ENCODE measurements around the gene PFDN4. TPM values are rescaled to one million over a fixed set of nuclear protein-coding genes. Genes with fewer than 3 reads are reported as not detected.

Gene PFDN4
- total RNA-seq, 2 experiments from 2014 or later, result 38.8 to 41.8 TPM

GRCh38 chr20:54188132-54188849, 19.6 kb upstream of the PFDN4 start:
- no peak overlapping the region for H3K4me3 Mint-ChIP-seq
- H3K27me3 Mint-ChIP-seq, result peaks cover 16% of the 10 kb centered on the region
- no peak overlapping the region for H3K27ac Mint-ChIP-seq
- H3K36me3 Mint-ChIP-seq, result no peaks in the 10 kb centered on the region
- H3K9me3 Mint-ChIP-seq, result no peaks in the 10 kb centered on the region
- no peaks in the 10 kb centered on the region for H3K4me1 Mint-ChIP-seq
- no peak for DNase-seq

- H3K4me1 Mint-ChIP-seq, result no peaks in the 10 kb centered on the region
- no peak overlapping the region for H3K27ac Mint-ChIP-seq
- DNase-seq, result no peak
- no peak overlapping the region for H3K4me3 Mint-ChIP-seq
- peaks cover 12% of the 10 kb centered on the region for H3K27me3 Mint-ChIP-seq
- H3K9me3 Mint-ChIP-seq, result no peaks in the 10 kb centered on the region
- no peaks in the 10 kb centered on the region for H3K36me3 Mint-ChIP-seq
These were observed 18.3 kb upstream of the PFDN4 start for GRCh38 chr20:54189630-54190029.

DNA sequence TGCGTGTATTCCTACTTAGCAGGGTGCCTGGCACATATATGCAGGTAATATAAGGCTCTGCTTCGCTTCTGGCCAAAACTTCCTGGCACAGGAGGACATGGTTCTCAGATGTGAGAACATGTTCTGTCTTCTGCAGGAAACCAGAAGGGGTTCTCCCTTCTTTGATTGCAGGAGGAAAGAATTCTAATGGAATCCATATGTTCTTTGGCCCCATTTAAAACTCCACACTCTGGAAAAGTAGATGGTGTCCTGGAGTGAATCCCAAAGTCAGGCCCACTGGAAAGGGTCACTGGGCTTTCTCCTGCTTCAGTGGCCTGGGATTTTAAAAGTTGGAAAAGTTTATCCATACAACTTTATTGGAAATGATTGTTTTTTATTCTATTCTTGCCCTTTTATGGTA, 17.7 kb upstream of the PFDN4 start:
- no peak for DNase-seq
- Mint-ChIP-seq H3K27me3 (peaks cover 6% of the 10 kb centered on the region), H3K4me1 (no peaks in the 10 kb centered on the region), H3K9me3 (no peaks in the 10 kb centered on the region), H3K36me3 (no peaks in the 10 kb centered on the region), H3K4me3 (no peak overlapping the region), H3K27ac (no peak overlapping the region)

- Mint-ChIP-seq H3K9me3 (no peaks in the 10 kb centered on the region), H3K4me3 (no peak overlapping the region), H3K4me1 (no peaks in the 10 kb centered on the region), H3K27ac (no peak overlapping the region), H3K36me3 (no peaks in the 10 kb centered on the region), H3K27me3 (no peaks in the 10 kb centered on the region)
- no peak for DNase-seq
These were observed 14.1 kb upstream of the PFDN4 start for GRCh38 chr20:54193817-54194216.

- Mint-ChIP-seq H3K36me3 (no peaks in the 10 kb centered on the region), H3K4me1 (peaks cover 4% of the 10 kb centered on the region), H3K27me3 (no peaks in the 10 kb centered on the region), H3K27ac (no peak overlapping the region), H3K9me3 (no peaks in the 10 kb centered on the region), H3K4me3 (no peak overlapping the region)
- DNase-seq, result no peak
These were observed 13.0 kb upstream of the PFDN4 start for GRCh38 chr20:54194724-54195438.

GRCh38 chr20:54195483-54196472, 12.1 kb upstream of the PFDN4 start:
- no peaks in the 10 kb centered on the region for H3K36me3 Mint-ChIP-seq
- no peak for DNase-seq
- H3K27ac Mint-ChIP-seq, result no peak overlapping the region
- H3K27me3 Mint-ChIP-seq, result no peaks in the 10 kb centered on the region
- H3K4me1 Mint-ChIP-seq, result peaks cover 4% of the 10 kb centered on the region
- no peak overlapping the region for H3K4me3 Mint-ChIP-seq
- H3K9me3 Mint-ChIP-seq, result no peaks in the 10 kb centered on the region

GRCh38 chr20:54197621-54198604, 10.0 kb upstream of the PFDN4 start:
- no peak overlapping the region for H3K4me3 Mint-ChIP-seq
- no peaks in the 10 kb centered on the region for H3K9me3 Mint-ChIP-seq
- no peaks in the 10 kb centered on the region for H3K36me3 Mint-ChIP-seq
- peaks cover 4% of the 10 kb centered on the region for H3K4me1 Mint-ChIP-seq
- H3K27ac Mint-ChIP-seq, result no peak overlapping the region
- no peaks in the 10 kb centered on the region for H3K27me3 Mint-ChIP-seq
- no peak for DNase-seq

- Mint-ChIP-seq H3K9me3 (no peaks in the 10 kb centered on the region), H3K27ac (no peak overlapping the region), H3K36me3 (no peaks in the 10 kb centered on the region), H3K4me1 (peaks cover 4% of the 10 kb centered on the region), H3K27me3 (no peaks in the 10 kb centered on the region), H3K4me3 (no peak overlapping the region)
- DNase-seq, result no peak
These were observed 8.6 kb upstream of the PFDN4 start for GRCh38 chr20:54199283-54199682.

- Mint-ChIP-seq H3K36me3 (no peaks in the 10 kb centered on the region), H3K27ac (no peak overlapping the region), H3K9me3 (no peaks in the 10 kb centered on the region), H3K27me3 (no peaks in the 10 kb centered on the region), H3K4me3 (no peak overlapping the region), H3K4me1 (peaks cover 4% of the 10 kb centered on the region)
- DNase-seq, result peak; percentile 60
These were observed 8.1 kb upstream of the PFDN4 start for GRCh38 chr20:54199721-54200176.

DNA sequence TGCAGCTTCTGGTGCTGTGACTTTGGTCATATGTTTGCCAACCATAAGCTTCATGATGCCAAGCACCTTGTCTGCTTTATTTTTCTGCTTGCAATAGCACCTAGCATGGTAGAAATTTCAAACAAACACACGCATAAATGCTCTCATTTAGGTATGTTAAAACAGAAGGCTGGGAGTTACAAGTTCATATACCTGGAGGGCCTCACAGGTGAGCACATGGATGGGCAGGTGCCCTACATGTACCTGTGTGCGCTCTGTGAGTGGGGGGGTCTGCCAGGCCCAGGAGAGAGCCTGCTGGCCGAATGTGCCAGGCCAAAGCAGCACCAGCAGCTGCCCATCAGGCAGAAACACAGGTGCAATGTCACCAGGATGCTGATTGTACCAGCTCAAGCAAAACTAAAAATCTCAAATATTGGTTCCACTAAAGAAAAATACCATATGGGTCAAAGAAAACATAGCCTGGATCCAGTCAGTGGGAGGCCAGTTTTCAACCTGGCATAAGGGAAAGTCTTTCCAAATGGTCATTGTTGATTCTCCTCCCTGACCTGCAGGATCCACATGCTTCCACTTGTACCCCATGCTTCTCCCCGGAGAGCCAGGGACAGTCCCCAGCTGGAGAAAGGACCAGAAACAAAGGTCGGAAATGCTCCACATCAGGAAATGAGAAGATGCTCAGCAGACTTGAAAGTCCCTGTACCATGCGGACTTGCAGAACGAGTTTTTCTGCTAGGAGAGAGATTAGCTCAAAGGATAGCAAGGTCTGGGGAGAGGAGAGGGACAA, 7.2 kb upstream of the PFDN4 start:
- Mint-ChIP-seq H3K27me3 (no peaks in the 10 kb centered on the region), H3K9me3 (no peaks in the 10 kb centered on the region), H3K4me1 (peaks cover 7% of the 10 kb centered on the region), H3K27ac (no peak overlapping the region), H3K4me3 (no peak overlapping the region), H3K36me3 (no peaks in the 10 kb centered on the region)
- no peak for DNase-seq

DNA sequence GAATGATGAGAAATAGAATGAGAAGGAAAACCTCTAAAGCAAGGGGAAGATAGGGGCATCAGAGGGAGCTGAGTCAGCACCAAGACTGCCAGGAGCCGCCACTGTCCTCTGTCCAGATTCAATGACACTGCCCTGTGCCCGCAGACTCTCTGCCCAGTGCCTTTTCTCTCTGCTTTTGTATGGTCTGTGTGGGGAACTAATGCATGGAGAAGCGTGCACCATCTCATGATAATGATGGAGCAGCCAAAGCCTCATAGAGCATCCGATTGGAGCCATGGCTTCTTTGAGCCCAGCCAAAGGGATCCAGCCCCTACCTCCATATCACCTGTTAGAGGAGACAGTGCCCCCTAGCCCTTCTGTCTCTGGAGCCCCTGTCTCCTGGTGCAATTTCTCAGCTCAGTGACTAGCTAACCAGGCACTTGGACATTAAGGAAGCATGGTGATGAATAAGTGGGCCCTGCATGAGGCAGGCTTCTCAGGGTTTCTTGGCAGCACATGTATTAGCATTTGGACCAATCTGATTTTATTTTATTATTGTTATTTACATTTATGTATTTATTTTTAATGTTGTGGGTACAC, 6.5 kb upstream of the PFDN4 start:
- Mint-ChIP-seq H3K4me1 (peaks cover 13% of the 10 kb centered on the region), H3K36me3 (no peaks in the 10 kb centered on the region), H3K4me3 (no peak overlapping the region), H3K27ac (no peak overlapping the region), H3K27me3 (no peaks in the 10 kb centered on the region), H3K9me3 (no peaks in the 10 kb centered on the region)
- no peak for DNase-seq

DNA sequence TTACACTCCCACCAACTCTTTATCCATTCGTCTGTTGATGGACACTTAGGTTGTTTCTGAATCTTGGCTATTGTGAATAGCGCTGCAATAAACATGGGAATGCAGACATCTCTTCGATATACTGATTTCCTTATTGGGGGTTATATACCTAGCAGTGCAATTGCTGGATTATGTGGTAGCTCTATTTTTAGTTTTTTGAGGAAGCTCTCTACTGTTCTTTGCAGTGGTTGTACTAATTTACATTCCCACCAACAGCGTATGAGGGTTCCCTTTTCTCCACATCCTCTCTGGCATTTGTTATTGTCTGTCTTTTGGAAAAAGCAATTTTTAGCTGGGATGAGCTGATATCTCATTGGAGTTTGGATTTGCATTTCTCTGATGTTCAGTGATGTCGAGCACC, 4.6 kb upstream of the PFDN4 start:
- Mint-ChIP-seq H3K27me3 (no peaks in the 10 kb centered on the region), H3K4me3 (no peak overlapping the region), H3K4me1 (peaks cover 13% of the 10 kb centered on the region), H3K9me3 (no peaks in the 10 kb centered on the region), H3K36me3 (no peaks in the 10 kb centered on the region), H3K27ac (no peak overlapping the region)
- no peak for DNase-seq

- H3K27ac Mint-ChIP-seq, result no peak overlapping the region
- peaks cover 17% of the 10 kb centered on the region for H3K4me1 Mint-ChIP-seq
- H3K9me3 Mint-ChIP-seq, result no peaks in the 10 kb centered on the region
- no peak overlapping the region for H3K4me3 Mint-ChIP-seq
- no peaks in the 10 kb centered on the region for H3K27me3 Mint-ChIP-seq
- no peaks in the 10 kb centered on the region for H3K36me3 Mint-ChIP-seq
- DNase-seq, result no peak
These were observed 3.8 kb upstream of the PFDN4 start for GRCh38 chr20:54204063-54204462.

Data from activated naive CD8-positive, alpha-beta T cell treated with anti-CD3 and anti-CD28 coated beads for 36 hours (primary cell).